Measurements from ENCODE around the gene USP32.
"Not testable (repeated sequence)": the region's sequence is repeated elsewhere in the genome, so short reads cannot be mapped to it uniquely, and the experiment has no call there.

USP32 gene

DNA sequence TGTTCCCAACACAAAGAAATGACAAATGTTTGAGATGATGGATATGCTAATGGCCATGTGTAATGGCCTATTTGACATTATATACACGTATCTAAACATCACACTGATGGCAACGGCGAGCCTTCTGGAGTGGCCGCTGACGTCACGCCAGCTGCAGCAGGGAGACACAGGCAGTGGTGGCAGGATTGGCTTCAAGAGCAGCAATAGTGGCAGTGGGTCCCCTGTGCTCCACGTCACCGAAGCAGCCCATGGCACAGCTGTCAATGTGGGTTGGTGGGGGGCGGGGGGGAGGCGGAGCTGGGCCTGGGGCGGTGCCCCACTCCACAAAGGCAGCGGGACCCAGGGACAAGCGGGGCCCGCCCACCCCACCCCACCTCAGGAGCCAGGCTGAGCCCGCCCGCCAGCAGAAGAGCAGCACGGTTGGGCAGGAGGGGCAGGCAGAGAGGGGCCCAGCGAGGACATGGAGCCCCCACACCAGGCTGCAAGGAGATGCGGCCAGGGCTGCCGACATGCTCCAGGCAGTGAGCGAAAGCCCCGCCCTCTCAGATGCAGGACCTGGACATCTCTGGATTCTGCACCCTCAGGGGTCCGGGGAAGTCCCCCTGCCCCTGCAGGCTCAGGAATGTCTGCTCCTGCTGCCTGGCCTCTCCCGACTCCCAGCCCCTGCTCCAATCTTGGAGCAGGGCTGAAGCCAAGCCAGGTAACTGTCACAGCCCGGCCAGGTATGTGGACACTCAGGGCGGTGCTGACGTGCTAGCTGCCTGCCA, 64.6 kb downstream of the USP32 start:
- no peak for DNase-seq

DNA sequence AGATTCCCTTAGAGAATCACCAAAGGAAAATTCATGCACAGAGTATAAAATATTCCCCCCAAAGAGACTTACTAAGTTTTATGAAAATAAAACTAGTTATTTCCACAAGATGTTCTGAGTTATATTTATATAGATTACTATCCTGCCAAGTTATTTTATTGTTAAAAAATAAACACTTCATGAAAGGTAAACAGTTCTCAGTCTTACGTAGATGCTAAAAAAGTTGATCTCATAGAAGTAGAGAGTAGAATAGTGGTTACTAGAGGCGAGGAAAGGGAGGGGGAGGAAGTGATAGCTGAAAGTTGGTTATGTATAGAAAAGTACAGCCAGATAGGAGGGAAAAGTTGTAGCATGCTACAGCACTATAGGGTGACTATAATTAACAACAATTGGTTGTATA, 65.2 kb downstream of the USP32 start:
- DNase-seq: no peak

DNA sequence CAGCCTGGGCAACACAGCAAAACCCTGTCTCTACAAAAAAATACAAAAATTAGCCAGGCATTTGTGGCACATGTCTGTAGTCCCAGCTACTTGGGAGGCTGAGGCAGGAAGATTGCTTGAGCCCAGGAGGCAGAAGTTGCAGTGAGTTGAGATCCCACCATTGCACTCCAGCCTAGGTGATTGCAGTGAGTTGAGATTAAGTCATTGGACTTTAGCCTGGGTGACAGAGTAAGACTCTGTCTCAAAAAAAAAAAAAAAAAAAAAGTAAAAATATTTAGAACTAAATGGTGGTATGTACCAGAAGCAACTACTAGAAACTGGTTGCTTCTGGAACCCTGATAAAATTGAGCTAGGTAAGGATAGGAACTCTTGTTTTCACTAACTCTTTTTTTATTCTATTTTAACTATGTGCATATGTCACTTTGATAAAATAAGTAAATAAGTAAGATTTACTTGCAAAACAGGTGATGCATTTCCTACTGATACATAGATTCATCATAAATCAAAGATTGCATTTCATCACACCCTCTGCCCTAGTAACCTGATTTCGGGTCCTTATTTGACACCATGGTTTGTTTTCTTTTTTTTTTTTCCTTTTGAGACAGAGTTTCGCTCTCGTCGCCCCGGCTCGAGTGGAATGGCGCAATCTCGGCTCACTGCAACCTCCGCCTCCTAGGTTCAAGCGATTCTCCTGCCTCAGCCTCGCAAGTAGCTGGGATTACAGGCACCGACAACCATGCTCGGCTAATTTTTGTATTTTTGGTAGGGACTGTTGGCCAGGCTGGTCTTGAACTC, 66.0 kb downstream of the USP32 start:
- no peak for DNase-seq

DNA sequence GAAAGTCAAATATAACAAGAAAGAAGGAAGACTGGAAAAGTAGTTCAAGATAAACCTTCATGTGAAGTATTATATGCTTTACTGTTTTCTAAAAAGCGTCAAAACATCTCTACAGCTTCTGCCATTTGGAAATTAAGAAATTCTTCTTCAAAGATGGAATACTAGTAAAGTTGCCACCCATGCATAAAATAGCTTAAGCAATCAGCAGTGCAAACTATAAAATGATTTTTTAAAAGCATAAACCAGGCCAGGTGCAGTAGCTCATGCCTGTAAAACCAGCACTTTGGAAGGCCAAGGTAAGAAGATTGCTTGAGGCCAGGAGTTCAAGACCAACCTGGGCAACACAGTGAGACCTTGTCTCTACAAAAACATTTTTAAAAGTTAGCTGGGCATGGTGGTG, 68.2 kb downstream of the USP32 start:
- DNase-seq: no peak

DNA sequence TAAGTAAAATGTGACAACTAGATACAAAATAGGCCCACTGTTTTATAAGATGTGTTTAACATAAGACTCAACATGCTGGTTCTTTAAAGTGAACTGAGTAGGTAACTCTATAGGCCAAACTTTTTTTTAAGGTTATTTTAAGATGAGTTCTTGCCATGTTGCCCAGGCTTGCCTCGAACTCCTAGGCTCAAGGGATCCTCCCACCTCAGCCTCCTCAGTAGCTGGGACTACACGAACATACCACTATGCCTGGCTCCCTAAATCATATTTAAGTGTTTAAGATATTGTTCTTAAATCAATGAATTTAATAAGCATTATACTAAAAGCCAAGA, 69.9 kb downstream of the USP32 start:
- DNase-seq: no peak

DNA sequence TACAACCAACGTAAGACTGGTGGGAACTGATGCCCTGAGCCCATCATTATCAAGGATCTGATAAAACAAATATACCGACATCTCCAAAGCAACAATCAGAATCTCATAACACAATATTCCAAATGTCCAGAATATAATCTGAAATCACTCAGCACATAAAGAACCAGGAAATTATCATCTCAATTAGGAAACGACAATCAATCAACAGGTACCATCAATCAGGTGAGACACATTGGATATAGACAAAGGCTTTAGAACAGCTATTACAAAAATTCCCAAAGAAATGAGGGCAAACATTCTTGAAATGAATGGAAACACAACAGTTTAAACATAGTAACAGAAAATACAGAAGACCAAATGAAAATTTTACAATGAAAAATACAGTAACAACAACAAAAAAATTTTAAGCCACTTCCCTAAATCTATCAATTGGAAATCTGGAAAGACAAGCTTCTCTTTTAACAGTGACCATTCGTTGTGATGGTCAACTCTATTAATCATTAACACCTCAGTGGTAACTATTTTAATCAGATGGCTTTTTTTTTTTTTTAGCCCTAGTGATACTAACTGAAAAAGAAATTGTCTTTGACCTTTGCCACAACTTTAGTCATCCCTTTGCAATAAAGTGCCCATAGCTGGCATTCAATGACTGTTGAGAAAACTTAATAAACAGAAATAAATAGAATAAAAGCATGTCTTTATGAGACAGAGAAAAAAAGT, 70.4 kb downstream of the USP32 start:
- no peak for DNase-seq

DNA sequence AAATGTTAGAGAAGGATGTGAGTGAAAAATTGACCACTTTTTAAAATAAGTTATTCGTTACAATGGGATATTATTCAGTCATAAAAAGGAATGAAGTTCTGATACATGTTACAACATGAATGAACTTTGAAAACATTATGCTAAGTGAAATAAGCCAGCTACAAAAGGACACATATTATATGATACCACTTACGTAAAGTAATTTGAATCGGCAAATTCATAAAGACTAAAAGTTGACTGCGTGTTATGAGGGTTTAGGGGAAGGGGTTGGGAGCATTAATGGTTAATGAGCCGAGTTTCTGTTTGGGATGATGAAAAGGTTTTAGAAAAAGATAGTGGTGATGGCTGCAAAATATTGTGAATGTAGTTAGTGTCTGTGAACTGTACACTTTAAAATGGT, 73.1 kb downstream of the USP32 start:
- no peak for DNase-seq

DNA sequence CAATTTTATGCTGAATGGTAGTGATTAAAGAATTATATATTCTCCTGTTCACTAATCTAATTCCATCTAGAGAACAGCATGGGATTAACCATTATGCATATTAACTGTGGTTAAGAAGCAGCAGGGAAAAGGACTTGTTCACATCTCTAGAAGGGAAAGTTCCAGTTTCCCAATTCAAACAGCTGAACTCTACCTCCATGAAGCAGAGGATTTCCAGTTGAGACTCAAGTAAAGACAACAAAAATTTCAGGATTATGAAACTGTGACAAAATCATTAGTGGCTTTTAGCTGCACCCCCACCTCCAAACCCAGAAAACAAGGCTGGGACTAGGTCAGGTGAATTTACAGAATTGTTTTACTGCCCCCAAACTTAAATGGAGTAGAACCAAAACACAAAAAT, 73.6 kb downstream of the USP32 start:
- no peak for DNase-seq

DNA sequence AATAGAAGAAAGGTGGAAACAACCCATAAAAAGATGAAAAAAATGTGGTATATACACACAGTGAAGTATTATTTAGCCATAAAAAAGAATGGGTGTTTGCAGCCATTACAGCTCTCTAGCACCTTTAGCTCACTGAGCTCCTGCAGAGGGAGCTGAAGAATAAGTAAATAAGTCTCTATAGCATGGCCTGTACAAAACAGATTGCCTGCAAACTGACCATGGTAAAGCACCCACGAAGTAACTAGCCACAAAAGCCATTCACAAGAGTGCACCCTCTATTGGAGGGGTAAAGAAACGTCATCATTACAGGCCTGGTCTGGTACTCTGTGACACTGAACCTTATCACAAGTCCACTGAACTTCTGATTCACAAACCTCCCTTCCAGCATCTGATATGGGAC, 76.3 kb downstream of the USP32 start:
- DNase-seq: no peak

DNA sequence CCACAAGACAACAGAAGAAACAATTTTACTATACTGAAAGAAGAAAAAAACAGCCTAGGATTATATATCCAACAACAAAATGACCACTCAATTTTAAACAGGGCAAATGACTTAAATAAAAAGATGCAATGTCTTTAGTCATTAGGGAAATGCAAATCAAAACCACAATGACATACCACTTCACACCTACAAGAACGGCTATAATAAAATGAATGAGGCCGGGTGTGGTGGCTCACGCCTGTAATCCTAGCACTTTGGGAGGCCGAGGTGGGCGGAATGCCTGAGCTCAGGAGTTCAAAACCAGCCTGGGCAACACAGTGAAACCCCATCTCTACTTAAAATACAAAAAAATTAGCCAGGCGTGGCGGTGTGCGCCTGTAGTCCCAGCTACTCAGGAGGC, 77.0 kb downstream of the USP32 start:
- DNase-seq: not testable (repeated sequence)

DNA sequence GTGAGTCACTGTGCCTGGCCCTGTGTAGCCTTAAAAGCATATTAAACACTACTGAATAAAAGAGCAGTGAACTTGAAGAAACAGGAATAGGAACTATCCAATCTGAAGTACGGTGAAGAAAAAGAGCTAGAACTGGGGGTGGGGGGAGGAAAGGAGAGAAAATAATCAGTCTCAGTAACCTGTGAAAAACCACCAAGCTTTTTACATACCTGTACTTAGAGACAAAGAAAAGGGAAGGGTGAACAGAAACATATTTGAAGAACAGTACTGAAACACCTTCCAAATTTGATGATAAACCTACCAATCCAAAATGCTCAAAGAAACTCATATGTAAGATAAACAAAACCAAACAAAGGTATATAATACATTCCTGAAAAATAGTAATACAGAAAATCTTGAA, 77.5 kb downstream of the USP32 start:
- DNase-seq: no peak

DNA sequence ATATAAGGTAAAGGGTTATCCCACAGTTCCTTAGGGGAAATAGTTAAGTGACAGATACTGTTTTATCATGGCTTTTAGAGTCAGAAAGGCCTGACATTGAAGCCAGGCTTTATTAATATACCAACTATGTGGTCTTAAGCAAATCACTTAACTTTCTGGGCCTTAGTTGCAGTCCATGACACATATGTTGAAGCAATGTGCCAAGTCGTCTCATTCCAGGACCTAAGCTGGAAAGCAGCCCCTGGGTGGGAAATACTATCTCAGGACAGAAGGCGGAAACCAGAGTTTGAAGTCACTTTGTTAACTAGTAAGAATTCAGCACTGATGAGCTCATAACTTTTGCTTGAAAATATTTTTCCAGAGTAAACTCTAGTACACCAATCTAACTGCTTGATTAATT, 80.0 kb downstream of the USP32 start:
- DNase-seq: no peak

DNA sequence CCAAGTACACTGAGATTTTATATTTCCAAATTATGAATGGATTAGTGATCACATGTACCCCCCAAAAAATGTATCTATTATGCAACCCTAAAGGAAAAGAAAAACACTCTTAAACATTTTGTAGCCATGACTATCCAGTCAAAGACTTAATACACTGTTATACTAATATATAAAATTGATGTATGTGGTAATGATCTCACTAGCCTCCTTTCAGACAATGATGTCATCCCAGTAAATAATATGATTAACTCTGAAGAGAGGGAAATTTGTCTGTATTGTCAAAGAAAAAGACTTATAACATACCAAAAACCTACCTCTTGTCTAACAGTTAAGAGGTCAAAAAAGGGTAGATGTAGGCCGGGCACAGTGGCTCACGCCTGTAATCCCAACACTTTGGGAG, 80.7 kb downstream of the USP32 start:
- no peak for DNase-seq

DNA sequence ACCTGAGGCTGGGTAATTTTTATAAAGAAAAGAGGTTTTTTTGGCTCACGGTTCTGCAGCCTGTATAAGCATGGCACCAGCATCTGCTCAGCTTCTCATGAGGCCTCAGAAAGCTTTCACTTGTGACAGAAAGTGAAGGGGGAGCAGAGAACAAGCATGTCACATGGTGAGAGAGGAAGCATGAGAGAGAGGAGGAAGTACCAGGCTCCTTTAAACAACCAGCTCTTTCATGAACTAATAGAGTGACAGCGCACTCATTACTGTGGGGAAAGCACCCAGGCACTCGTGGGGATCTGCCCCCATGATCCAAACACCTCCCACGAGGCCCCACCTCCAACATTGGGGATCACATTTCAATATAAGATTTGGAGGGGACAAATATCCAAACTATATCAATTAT, 86.8 kb downstream of the USP32 start:
- DNase-seq: no peak

DNA sequence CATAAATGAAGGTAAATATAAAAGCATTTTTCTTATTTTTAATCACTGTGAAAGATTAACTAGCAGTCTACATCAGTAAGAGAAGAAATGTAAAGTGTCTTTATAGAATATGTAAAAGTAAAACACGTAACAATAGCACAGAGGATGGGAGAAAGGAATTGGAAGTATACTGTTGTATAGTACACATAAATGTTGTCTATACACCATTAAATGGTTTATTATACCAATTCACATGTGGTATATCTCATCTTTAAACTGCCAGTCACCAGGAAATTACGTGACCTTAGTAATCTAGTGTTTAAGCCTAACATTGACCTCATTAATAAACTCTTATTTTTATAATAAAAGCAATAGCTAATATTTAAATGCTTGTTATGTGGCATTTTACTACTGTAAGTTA, 87.4 kb downstream of the USP32 start:
- DNase-seq: no peak

DNA sequence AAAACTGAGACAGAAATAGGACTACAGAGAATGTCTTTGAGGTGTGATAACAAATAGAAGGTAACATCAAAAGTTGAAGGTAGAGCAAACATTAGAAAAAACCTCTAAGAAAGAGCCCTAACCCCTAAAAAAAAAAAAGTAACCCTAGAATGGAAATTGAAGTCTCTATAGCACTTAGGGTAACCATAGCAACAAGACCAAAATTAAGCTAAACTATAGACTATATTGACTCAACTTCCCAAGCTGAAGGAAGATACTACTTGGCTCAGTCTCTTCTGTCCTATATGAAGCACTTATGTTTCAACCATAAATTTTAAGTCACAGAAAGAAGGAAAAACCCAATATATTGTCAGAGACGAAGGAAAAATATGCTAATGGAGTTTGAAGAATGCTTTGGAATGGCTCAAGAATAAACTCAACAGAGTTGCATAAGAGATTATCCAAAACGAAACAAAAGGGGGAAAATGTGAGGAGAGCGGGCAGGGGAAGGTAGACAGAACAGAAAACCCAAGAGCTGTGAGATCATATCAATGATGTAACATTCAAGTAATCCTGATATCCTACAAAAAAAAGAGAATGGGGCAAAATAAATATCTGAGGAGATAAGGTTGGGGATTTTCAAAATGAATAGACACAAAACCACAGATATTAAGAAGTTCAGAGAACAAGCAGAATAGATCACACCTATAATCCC, 88.4 kb downstream of the USP32 start:
- DNase-seq: no peak

DNA sequence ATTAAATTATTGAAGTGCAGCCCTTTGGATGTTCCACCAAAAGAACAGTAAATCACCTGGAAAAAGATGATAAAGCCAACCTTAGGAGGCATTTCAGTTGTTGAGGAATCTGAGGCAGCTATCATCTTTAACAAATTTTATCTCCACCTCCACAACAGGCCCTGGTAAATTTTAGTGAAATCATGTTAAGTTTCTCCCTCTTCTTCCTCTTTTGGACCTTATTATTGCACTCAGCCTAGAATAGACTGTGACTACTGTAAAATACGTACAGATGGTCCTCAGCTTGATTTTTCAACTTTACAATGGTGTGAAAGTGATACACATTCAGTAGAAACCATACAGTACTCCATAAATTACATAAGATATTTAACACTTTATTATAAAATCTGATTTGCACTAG, 90.3 kb downstream of the USP32 start:
- DNase-seq: no peak

DNA sequence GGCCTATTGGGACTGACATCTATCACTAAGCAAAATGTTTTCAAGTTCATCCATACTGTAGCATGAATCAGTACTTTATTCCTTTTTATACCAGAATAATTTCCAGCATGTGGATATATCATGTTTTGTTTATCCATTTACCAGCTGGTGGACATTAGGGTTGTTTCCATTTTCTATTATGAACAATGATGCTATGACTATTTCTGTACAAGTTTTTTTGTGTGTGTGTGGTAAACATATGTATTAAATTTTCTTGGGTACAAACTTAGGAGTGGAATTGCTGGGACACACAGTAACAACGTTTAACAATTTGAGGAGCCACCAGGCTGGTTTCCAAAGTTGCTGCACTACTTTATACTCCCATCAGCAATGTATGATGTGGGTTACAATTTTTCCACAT, 91.0 kb downstream of the USP32 start:
- DNase-seq: no peak

DNA sequence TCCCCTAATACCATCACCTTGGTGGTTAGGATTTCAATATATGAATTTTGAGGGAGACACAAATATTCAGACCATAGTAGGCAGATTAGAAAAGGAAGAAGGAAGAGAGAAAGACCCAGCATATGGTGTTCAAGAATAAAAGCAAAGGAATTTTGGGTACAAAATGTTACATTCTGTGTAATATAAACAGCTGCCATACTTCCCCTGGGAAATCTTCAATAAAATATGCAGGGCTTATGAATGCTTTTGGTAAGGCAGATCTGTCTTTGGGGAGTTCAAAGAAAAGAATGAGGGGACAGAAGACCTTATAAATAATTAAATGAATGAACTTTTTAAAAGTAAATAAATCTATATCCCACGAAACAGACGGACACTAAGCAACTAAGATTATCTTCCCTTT, 91.9 kb downstream of the USP32 start:
- DNase-seq: no peak

DNA sequence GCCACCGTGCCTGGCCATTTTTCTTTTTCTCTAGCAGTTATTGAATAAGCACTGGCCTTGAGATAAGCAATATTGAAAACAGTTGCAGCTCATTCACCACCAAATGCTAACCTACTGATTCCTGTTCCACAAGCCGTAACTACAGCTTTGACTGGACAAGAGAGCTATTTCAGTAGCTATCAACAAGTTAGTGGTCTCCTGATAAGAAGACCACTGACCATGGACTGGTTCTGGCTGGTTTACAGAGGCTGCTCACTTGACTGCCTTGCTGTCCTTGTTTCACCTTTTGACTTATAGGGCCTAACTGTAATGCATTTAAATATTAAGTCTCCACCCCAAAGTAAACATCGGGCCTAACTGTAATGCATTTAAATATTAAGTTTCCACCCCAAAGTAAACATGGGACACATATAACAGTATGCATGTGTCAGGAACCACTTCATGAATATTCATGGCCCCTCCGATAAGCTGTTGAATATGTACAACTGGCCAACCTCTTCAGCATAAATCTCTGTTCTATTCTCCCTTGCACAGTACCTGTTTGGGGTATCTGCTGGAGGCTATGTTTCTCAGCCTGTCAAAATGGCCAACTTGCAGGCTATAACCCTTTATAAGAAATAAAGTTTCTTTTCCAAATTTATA, 94.1 kb downstream of the USP32 start:
- no peak for DNase-seq

DNA sequence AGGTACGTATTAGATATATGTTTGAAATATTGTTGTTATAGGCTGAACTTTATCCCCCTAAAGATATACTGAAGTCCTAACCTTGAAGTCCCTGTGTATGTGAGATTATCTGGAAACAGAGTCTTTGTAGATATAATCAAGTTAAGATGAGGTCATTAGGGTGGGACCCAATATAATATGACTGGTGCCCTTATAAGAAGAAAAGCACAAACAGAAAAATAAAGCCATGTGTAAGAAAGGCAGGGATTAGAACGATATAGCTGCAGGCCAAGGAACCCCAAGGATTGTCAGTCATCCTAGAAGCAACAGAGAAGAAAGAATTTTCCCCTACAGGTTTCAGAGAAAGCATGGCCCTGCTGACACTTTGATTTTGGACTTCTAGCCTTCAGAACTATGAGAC, 95.8 kb downstream of the USP32 start:
- no peak for DNase-seq

DNA sequence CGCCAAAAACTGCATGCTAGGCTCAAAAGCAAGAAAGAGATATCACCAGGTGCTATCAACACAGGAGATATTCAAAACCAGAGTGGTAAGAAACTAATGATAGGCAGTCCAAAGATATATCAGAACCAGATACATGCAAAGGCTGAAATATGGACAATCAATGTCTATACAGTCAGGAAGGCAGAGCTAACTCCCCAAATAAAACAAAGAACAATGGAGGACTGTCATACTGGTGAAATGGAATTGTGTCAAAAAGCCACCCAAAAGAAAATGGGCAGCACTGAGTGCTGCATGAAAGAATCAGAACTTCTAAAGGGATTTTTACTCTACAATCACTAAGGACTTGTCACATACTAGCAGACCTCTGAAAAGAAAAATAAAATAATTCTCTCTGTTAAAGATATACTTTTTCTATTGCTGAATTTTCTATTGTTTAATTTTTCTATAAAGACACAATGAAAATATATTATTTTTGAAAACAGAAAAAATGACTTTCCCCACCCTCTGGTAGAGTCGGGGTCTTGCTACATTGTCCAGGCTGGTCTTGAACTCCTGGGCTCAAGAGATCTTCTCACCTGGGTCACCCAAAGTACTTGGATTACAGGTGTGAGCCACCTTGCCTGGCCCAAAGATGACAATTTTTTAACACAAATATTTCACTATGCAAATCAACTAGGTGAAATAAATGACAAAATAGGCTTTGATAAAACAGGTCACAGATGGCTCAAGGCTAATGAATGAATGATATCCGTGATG, 98.2 kb downstream of the USP32 start:
- DNase-seq: no peak
